Activated CD4-positive, alpha-beta T cell treated with anti-CD3 and anti-CD28 coated beads for 1 hour (primary cell): ENCODE results near the gene HIVEP1.

Experiments used
- DNase-seq: peaks from one replicate; pipeline ENCODE4 v3.0.0-alpha.2; 2020

The HIVEP1 gene

GRCh38 chr6:12020187-12020791 is 8.2 kb downstream of the HIVEP1 start:
- no peak for DNase-seq

- DNase-seq: no peak
These were observed 10.4 kb downstream of the HIVEP1 start for GRCh38 chr6:12022481-12022880.

- DNase-seq: no peak
These were observed 10.9 kb downstream of the HIVEP1 start for GRCh38 chr6:12022953-12023388.

GRCh38 chr6:12024216-12024615 is 12.1 kb downstream of the HIVEP1 start:
- no peak for DNase-seq

GRCh38 chr6:12024699-12025434 is 12.8 kb downstream of the HIVEP1 start:
- no peak for DNase-seq

- no peak for DNase-seq
These were observed 14.0 kb downstream of the HIVEP1 start for GRCh38 chr6:12026120-12026519.

GRCh38 chr6:12026833-12027232 is 14.7 kb downstream of the HIVEP1 start:
- DNase-seq: no peak

GRCh38 chr6:12028213-12028612 is 16.1 kb downstream of the HIVEP1 start:
- DNase-seq: no peak

GRCh38 chr6:12029979-12030737 is 18.0 kb downstream of the HIVEP1 start:
- DNase-seq: no peak

- no peak for DNase-seq
These were observed 19.0 kb downstream of the HIVEP1 start for GRCh38 chr6:12030993-12031550.

- no peak for DNase-seq
These were observed 20.9 kb downstream of the HIVEP1 start for GRCh38 chr6:12032783-12033573.

GRCh38 chr6:12033770-12034169 is 21.7 kb downstream of the HIVEP1 start:
- DNase-seq: no peak

- DNase-seq: no peak
These were observed 22.2 kb downstream of the HIVEP1 start for GRCh38 chr6:12034349-12034748.

GRCh38 chr6:12034837-12035236 is 22.7 kb downstream of the HIVEP1 start:
- DNase-seq: no peak

GRCh38 chr6:12036766-12037165 is 24.7 kb downstream of the HIVEP1 start:
- DNase-seq: no peak

GRCh38 chr6:12037798-12038197 is 25.7 kb downstream of the HIVEP1 start:
- no peak for DNase-seq

GRCh38 chr6:12039540-12040459 is 27.7 kb downstream of the HIVEP1 start:
- DNase-seq: no peak

- no peak for DNase-seq
These were observed 35.2 kb downstream of the HIVEP1 start for GRCh38 chr6:12047304-12047703.

GRCh38 chr6:12047792-12048432 is 35.8 kb downstream of the HIVEP1 start:
- no peak for DNase-seq

GRCh38 chr6:12048609-12049008 is 36.5 kb downstream of the HIVEP1 start:
- no peak for DNase-seq

- no peak for DNase-seq
These were observed 37.1 kb downstream of the HIVEP1 start for GRCh38 chr6:12049165-12049564.
